ENCODE data around the gene HOXB6.
A peak's percentile ranks its signal among the peaks of the same experiment; 100 is the strongest.

Gene HOXB6

GRCh38 chr17:48546924-48547807 lies 57.6 kb downstream of the HOXB6 start (continued):
- TF ChIP-seq ZEB2 (tag by site-specific recombination; IDR thresholded peaks at IDR 0.05) = no peak; the same call in 1 of the 2 replicates
- peak; percentile 96 for TF ChIP-seq PRDM4 (tag by site-specific recombination; IDR thresholded peaks at IDR 0.05)
- TF ChIP-seq ZNF701 (tag by site-specific recombination; IDR thresholded peaks at IDR 0.05) = no peak
- TF ChIP-seq ZNF394 (tag by site-specific recombination; IDR thresholded peaks at IDR 0.05; ENCODE audit: borderline replicate concordance) = no peak
- no peak for TF ChIP-seq ZSCAN23 (tag by site-specific recombination; IDR thresholded peaks at IDR 0.05)
- peak; percentile 92 for TF ChIP-seq WT1 (tag by site-specific recombination; IDR thresholded peaks at IDR 0.05)
- no peak for TF ChIP-seq ZNF571 (tag by site-specific recombination; IDR thresholded peaks at IDR 0.05)
- TF ChIP-seq ZNF626 (tag by site-specific recombination; IDR thresholded peaks at IDR 0.05) = no peak
- TF ChIP-seq ZNF777 (tag by site-specific recombination; IDR thresholded peaks at IDR 0.05; ENCODE audit: borderline replicate concordance) = no peak
- peak; percentile 76; the same call in 1 of the 2 replicates for TF ChIP-seq ZNF423 (tag by site-specific recombination; IDR thresholded peaks at IDR 0.05)
- no peak for TF ChIP-seq SALL2 (tag by site-specific recombination; IDR thresholded peaks at IDR 0.05; ENCODE audit: borderline replicate concordance)
- TF ChIP-seq PRDM10 (tag by site-specific recombination; IDR thresholded peaks at IDR 0.05) = peak; percentile 95
- TF ChIP-seq IKZF3 (tag by site-specific recombination; IDR thresholded peaks at IDR 0.05) = peak; percentile 96
- TF ChIP-seq ZXDB (tag by site-specific recombination; IDR thresholded peaks at IDR 0.05) = peak; percentile 94
- TF ChIP-seq ZNF76 (tag by site-specific recombination; IDR thresholded peaks at IDR 0.05; ENCODE audit: borderline replicate concordance, low read depth) = no peak
- TF ChIP-seq ZNF514 (tag by site-specific recombination; IDR thresholded peaks at IDR 0.05) = no peak
- peak; percentile 67; the same call in 1 of the 2 replicates for TF ChIP-seq ZBTB6 (tag by site-specific recombination; IDR thresholded peaks at IDR 0.05)
- TF ChIP-seq KLF8 (tag by site-specific recombination; IDR thresholded peaks at IDR 0.05) = peak; percentile 21; the same call in 1 of the 2 replicates
- peak; percentile 67; the same call in 1 of the 2 replicates for TF ChIP-seq TSHZ1 (tag by site-specific recombination; IDR thresholded peaks at IDR 0.05; ENCODE audit: borderline replicate concordance)
- peak; percentile 93 for TF ChIP-seq ZBTB20 (tag by site-specific recombination; IDR thresholded peaks at IDR 0.05)
- peak; percentile 75; the same call in 1 of the 2 replicates for TF ChIP-seq BCL11B (tag by site-specific recombination; IDR thresholded peaks at IDR 0.05; ENCODE audit: low read depth)
- TF ChIP-seq ZNF596 (tag by site-specific recombination; IDR thresholded peaks at IDR 0.05) = peak; percentile 93
- no peak for TF ChIP-seq ZNF302 (tag by site-specific recombination; IDR thresholded peaks at IDR 0.05; ENCODE audit: low read depth)
- no peak for TF ChIP-seq ZNF19 (tag by site-specific recombination; IDR thresholded peaks at IDR 0.05; ENCODE audit: low read depth)
- TF ChIP-seq ZNF266 (tag by site-specific recombination; IDR thresholded peaks at IDR 0.05; ENCODE audit: low read depth) = no peak
